Activated T-cell treated with anti-CD3 and anti-CD28 coated beads for 48 hours (primary cell): ENCODE results near the gene SMARCD1.
"Not testable (repeated sequence)": the region's sequence is repeated elsewhere in the genome, so short reads cannot be mapped to it uniquely, and the experiment has no call there.

Experiments
- DNase-seq: peaks from one replicate; pipeline ENCODE4 v3.0.0-alpha.2; 2020; ENCODE audit warnings: low read depth

Gene SMARCD1

GRCh38 chr12:50145439-50145838 is 60.3 kb downstream of the SMARCD1 start:
- no peak for DNase-seq

- DNase-seq, result no peak
These were observed 62.1 kb downstream of the SMARCD1 start for GRCh38 chr12:50147281-50147680.

- DNase-seq, result not testable (repeated sequence)
These were observed 62.9 kb downstream of the SMARCD1 start for GRCh38 chr12:50148011-50148410.

GRCh38 chr12:50149311-50149710 is 64.2 kb downstream of the SMARCD1 start:
- no peak for DNase-seq
